Mesendoderm (in vitro differentiated cells): ENCODE results near the gene TSHZ2.

ENCODE experiments used
- DNase-seq: peaks from one replicate; pipeline ENCODE4 v3.0.0; 2013
- H2AK5ac ChIP-seq: 2 replicates; pipeline ENCODE4 v1.6.1; 2013; ENCODE audit warnings: low read length, inconsistent platforms
- H2BK120ac ChIP-seq: 2 replicates; pipeline ENCODE4 v1.6.1; 2013; ENCODE audit warnings: low read depth, mild to moderate bottlenecking, low read length, moderate library complexity, mixed read lengths
- H2BK15ac ChIP-seq: replicated peaks from 2 replicates; pipeline ENCODE4 v1.6.1; 2013; ENCODE audit warnings: low read depth, mild to moderate bottlenecking, moderate library complexity
- H2BK5ac ChIP-seq: 2 replicates; pipeline ENCODE4 v1.6.1; 2013; ENCODE audit warnings: low read length, inconsistent platforms
- H3K18ac ChIP-seq: 2 replicates; pipeline ENCODE4 v1.6.1; 2013; ENCODE audit warnings: mild to moderate bottlenecking, low read length, mixed read lengths
- H3K23ac ChIP-seq: one replicate; pipeline ENCODE4 v1.6.1; 2013; ENCODE audit warnings: low read length
- H3K27ac ChIP-seq: 2 replicates; pipeline ENCODE4 v1.5.1; 2013; ENCODE audit warnings: low read depth, mild to moderate bottlenecking, inconsistent platforms, low read length, moderate library complexity
- H3K27me3 ChIP-seq: 2 replicates; pipeline ENCODE4 v1.6.1; 2013; ENCODE audit warnings: low read length, control low read depth, mild to moderate bottlenecking, inconsistent platforms; ENCODE audit not compliant: insufficient read depth, poor library complexity
- H3K36me3 ChIP-seq: 2 replicates; pipeline ENCODE4 v1.6.1; 2013; ENCODE audit warnings: low read length, inconsistent platforms; ENCODE audit not compliant: control insufficient read depth, insufficient read depth
- H3K4ac ChIP-seq: one replicate; pipeline ENCODE4 v1.6.1; 2013; ENCODE audit warnings: low read depth, mild to moderate bottlenecking, low read length, moderate library complexity
- H3K4me1 ChIP-seq: 2 replicates; pipeline ENCODE4 v1.6.1; 2013; ENCODE audit warnings: low read depth, low read length, inconsistent platforms; ENCODE audit not compliant: control insufficient read depth
- H3K4me2 ChIP-seq: 2 replicates; pipeline ENCODE4 v1.6.1; 2013; ENCODE audit warnings: low read length
- H3K4me3 ChIP-seq: 2 replicates; pipeline ENCODE4 v1.5.1; 2013; ENCODE audit warnings: mild to moderate bottlenecking, low read length
- H3K56ac ChIP-seq: one replicate; pipeline ENCODE4 v1.6.1; 2013; ENCODE audit warnings: low read length
- H3K79me1 ChIP-seq: 2 replicates; pipeline ENCODE4 v1.6.1; 2013; ENCODE audit warnings: low read length, inconsistent platforms
- H3K79me2 ChIP-seq: 2 replicates; pipeline ENCODE4 v1.6.1; 2013; ENCODE audit warnings: mild to moderate bottlenecking, low read length; ENCODE audit not compliant: control insufficient read depth, insufficient read depth
- H3K9ac ChIP-seq: 2 replicates; pipeline ENCODE4 v1.6.1; 2013; ENCODE audit warnings: low read length, inconsistent platforms
- H4K5ac ChIP-seq: one replicate; pipeline ENCODE4 v1.6.1; 2013; ENCODE audit warnings: low read length
- H4K8ac ChIP-seq: one replicate; pipeline ENCODE4 v1.6.1; 2013; ENCODE audit warnings: low read depth, mild to moderate bottlenecking, control low read depth, low read length, moderate library complexity
- WGBS: extraction: QIAGEN DNeasy Blood & Tissue Kit; methylation state at CpG from one replicate; pipeline ENCODE4 v1.1.7; 2013; ENCODE audit warnings: low lambda C conversion rate, missing lambda C conversion rate; ENCODE audit not compliant: insufficient coverage; ENCODE audit errors: extremely low coverage; 5-methylcytosine and 5-hydroxymethylcytosine counted together

The TSHZ2 gene

GRCh38 chr20:53345536-53346334 is 373.6 kb downstream of the TSHZ2 start:
- no peak overlapping the region for H3K4me2 ChIP-seq
- no peak overlapping the region for H3K9ac ChIP-seq
- no peak overlapping the region for H3K23ac ChIP-seq
- no peak overlapping the region for H2AK5ac ChIP-seq
- no peaks in the 10 kb centered on the region for H3K4me1 ChIP-seq
- H3K4me3 ChIP-seq, result no peak overlapping the region
- H3K27me3 ChIP-seq, result no peaks in the 10 kb centered on the region
- H3K27ac ChIP-seq, result no peak overlapping the region
- H2BK120ac ChIP-seq, result no peak overlapping the region
- H3K79me1 ChIP-seq, result no peaks in the 10 kb centered on the region
- no peak for DNase-seq
- WGBS, result no CpG with 5 or more reads among the region's 18 CpGs
- H3K56ac ChIP-seq, result no peak overlapping the region
- no peaks in the 10 kb centered on the region for H3K79me2 ChIP-seq
- H4K5ac ChIP-seq, result no peak overlapping the region
- no peak overlapping the region for H2BK15ac ChIP-seq
- no peaks in the 10 kb centered on the region for H3K36me3 ChIP-seq
- H3K4ac ChIP-seq, result no peak overlapping the region
- H2BK5ac ChIP-seq, result no peak overlapping the region
- H3K18ac ChIP-seq, result no peak overlapping the region
- H4K8ac ChIP-seq, result no peak overlapping the region

GRCh38 chr20:53346335-53346648 is 374.1 kb downstream of the TSHZ2 start:
- H3K23ac ChIP-seq, result no peak overlapping the region
- H3K79me2 ChIP-seq, result no peaks in the 10 kb centered on the region
- H3K18ac ChIP-seq, result no peak overlapping the region
- H2BK120ac ChIP-seq, result no peak overlapping the region
- no peaks in the 10 kb centered on the region for H3K4me1 ChIP-seq
- no peaks in the 10 kb centered on the region for H3K36me3 ChIP-seq
- H3K27me3 ChIP-seq, result no peaks in the 10 kb centered on the region
- no peak overlapping the region for H3K4me2 ChIP-seq
- no peak overlapping the region for H2BK5ac ChIP-seq
- H4K8ac ChIP-seq, result no peak overlapping the region
- H3K27ac ChIP-seq, result no peak overlapping the region
- H3K4me3 ChIP-seq, result no peak overlapping the region
- no peak overlapping the region for H2BK15ac ChIP-seq
- H3K9ac ChIP-seq, result no peak overlapping the region
- peak; percentile 7 for DNase-seq
- no peaks in the 10 kb centered on the region for H3K79me1 ChIP-seq
- H3K56ac ChIP-seq, result no peak overlapping the region
- no peak overlapping the region for H4K5ac ChIP-seq
- H2AK5ac ChIP-seq, result no peak overlapping the region
- no peak overlapping the region for H3K4ac ChIP-seq
- no CpG with 5 or more reads among the region's 11 CpGs for WGBS

- H3K18ac ChIP-seq, result no peak overlapping the region
Observed at GRCh38 chr20:53349730-53350129, 377.6 kb downstream of the TSHZ2 start.

GRCh38 chr20:53352727-53353440 is 380.7 kb downstream of the TSHZ2 start:
- Histone ChIP-seq H3K27ac (no peak overlapping the region), H3K79me1 (no peaks in the 10 kb centered on the region), H4K8ac (no peak overlapping the region), H3K27me3 (no peaks in the 10 kb centered on the region), H4K5ac (no peak overlapping the region), H3K9ac (no peak overlapping the region), H3K4me3 (no peak overlapping the region), H2BK120ac (no peak overlapping the region), H2AK5ac (no peak overlapping the region), H2BK5ac (no peak overlapping the region), H3K79me2 (no peaks in the 10 kb centered on the region), H3K56ac (no peak overlapping the region), H3K36me3 (no peaks in the 10 kb centered on the region), H3K4ac (no peak overlapping the region), H3K4me1 (no peaks in the 10 kb centered on the region), H3K23ac (no peak overlapping the region), H3K18ac (no peak overlapping the region), H2BK15ac (no peak overlapping the region), H3K4me2 (no peak overlapping the region)
- no CpG with 5 or more reads among the region's 6 CpGs for WGBS
- peak; percentile 9 for DNase-seq

More at GRCh38 chr20:53349730-53350129, 377.6 kb downstream of the TSHZ2 start:
- H3K9ac ChIP-seq, result no peak overlapping the region
- H4K5ac ChIP-seq, result no peak overlapping the region
- H3K27me3 ChIP-seq, result no peaks in the 10 kb centered on the region
- H3K4ac ChIP-seq, result no peak overlapping the region
- H3K36me3 ChIP-seq, result no peaks in the 10 kb centered on the region
- no peak for DNase-seq
- H3K4me2 ChIP-seq, result no peak overlapping the region
- H3K27ac ChIP-seq, result no peak overlapping the region
- H3K56ac ChIP-seq, result no peak overlapping the region
- H2BK15ac ChIP-seq, result no peak overlapping the region
- no peaks in the 10 kb centered on the region for H3K4me1 ChIP-seq
- no peaks in the 10 kb centered on the region for H3K79me2 ChIP-seq
- no peak overlapping the region for H4K8ac ChIP-seq
- H3K4me3 ChIP-seq, result no peak overlapping the region
- H2BK120ac ChIP-seq, result no peak overlapping the region
- H2AK5ac ChIP-seq, result no peak overlapping the region
- WGBS, result no CpG with 5 or more reads among the region's 2 CpGs
- no peak overlapping the region for H2BK5ac ChIP-seq
- no peak overlapping the region for H3K23ac ChIP-seq
- no peaks in the 10 kb centered on the region for H3K79me1 ChIP-seq

GRCh38 chr20:53354314-53354713 is 382.2 kb downstream of the TSHZ2 start:
- H2BK120ac ChIP-seq, result no peak overlapping the region
- no CpG with 5 or more reads among the region's 1 CpG for WGBS
- H3K4me2 ChIP-seq, result no peak overlapping the region
- H2AK5ac ChIP-seq, result no peak overlapping the region
- no peak overlapping the region for H3K18ac ChIP-seq
- no peaks in the 10 kb centered on the region for H3K4me1 ChIP-seq
- H3K79me2 ChIP-seq, result no peaks in the 10 kb centered on the region
- H3K27me3 ChIP-seq, result no peaks in the 10 kb centered on the region
- no peak overlapping the region for H3K9ac ChIP-seq
- no peak overlapping the region for H2BK5ac ChIP-seq
- no peak overlapping the region for H2BK15ac ChIP-seq
- no peak for DNase-seq
- no peak overlapping the region for H3K4ac ChIP-seq
- no peaks in the 10 kb centered on the region for H3K36me3 ChIP-seq
- H3K79me1 ChIP-seq, result no peaks in the 10 kb centered on the region
- no peak overlapping the region for H4K5ac ChIP-seq
- no peak overlapping the region for H3K56ac ChIP-seq
- H4K8ac ChIP-seq, result no peak overlapping the region
- H3K27ac ChIP-seq, result no peak overlapping the region
- H3K23ac ChIP-seq, result no peak overlapping the region
- no peak overlapping the region for H3K4me3 ChIP-seq
